ENCODE results near the gene SP4.

Gene SP4

GRCh38 chr7:21443149-21443841 lies 15.4 kb downstream of the SP4 start:
- no peak for DNase-seq (ENCODE audit: low spot score)

- DNase-seq (ENCODE audit: low spot score) = no peak
Measured at GRCh38 chr7:21448974-21449373, 21.1 kb downstream of the SP4 start.

DNA sequence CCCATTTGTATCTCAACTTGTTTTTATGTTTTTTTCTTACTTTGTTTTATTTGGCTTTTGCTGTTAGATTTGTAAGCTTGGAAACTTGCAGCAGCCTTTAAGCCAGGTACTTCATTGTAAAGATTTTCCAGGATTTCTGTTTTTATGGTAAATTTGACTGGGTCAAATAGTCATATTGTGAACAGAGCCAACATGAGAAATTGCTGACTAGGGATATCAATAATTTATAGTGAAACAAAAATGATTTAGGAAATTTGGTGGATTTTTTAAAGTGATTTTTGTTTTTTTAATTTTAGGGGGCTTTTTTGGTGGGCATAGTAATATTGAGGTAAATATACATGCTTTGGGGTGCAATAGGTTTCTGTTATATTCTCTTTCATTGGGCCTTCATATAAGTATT lies 22.2 kb downstream of the SP4 start:
- no peak for DNase-seq (ENCODE audit: low spot score)

DNA sequence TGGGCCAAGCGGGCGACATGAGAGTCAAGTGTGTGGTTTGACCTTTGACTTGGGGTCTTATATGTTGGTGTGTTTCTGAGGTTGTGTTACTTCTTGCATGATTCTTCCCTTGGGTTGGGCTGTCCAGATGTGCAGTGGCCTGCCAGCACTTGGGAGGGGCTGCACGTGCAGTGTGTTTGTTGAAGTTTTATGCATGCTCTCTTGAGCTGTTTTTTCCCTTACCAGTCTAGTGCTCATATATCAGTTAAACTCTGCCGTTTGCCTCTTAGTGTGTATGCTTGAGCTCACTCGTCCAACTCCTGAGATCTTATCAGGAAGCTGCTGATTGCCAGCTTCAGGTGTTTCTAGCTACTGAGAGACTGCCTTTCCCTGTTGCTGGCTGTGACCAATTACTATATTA lies 23.1 kb downstream of the SP4 start:
- no peak for DNase-seq (ENCODE audit: low spot score)

DNA sequence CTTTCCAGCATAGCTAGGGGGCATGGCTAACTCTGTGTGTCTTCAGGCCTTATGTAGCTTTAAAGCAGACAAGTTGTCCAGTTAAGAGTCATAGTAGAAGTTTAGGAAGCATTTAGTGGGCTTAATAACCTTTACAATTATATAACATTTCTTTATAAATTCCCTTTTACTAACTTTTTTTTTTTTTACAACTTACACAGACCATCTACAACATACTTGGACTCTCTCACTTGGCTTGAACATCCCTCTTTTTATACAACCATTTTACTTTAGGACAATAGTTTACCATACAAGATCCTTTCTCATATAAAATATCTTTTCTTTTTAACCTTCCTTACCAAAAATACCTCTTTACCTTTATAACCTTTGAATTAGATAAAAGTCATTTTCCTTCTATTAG lies 26.3 kb downstream of the SP4 start:
- DNase-seq (ENCODE audit: low spot score) = no peak

GRCh38 chr7:21454906-21455305 lies 27.0 kb downstream of the SP4 start:
- no peak for DNase-seq (ENCODE audit: low spot score)

- no peak for DNase-seq (ENCODE audit: low spot score)
Measured at GRCh38 chr7:21461282-21461681, 33.4 kb downstream of the SP4 start.

DNA sequence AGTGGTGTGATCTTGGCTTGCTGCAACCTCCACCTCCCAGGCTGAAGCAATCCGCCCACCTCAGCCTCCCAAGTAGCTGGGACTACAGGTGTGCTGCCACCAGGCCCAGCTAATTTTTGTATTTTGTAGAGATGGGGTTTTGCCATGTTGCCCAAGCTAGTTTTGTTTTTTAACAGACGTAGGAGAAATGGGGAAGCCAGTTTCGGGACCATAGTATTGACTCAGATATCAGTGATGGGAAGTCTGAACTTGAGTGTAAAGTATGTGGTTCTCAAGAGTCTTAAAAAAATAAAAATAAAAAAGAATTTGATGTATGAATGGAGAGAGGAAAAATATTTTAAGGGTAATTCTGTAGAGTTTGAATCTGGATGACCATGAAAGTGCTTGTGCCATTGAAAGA lies 34.2 kb downstream of the SP4 start:
- DNase-seq (ENCODE audit: low spot score) = no peak

DNA sequence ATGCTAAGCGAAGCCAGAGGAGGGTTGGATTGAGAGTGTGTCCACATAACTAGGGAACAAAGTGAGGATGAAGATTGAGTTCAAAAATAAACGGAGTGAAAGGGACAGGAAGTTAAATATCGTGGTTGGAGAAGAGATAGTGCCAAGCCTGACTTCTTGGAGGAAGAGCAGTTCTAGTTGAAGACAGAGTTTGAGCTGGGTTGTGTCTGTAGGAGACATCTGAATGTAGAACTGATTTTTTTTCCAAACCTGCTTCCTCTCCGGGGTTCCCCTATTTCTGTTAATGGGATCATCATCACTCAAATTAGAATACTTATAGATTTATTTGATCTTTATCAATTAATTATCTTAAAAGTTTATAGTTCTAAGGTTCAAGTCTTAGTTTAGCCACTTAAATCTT lies 35.6 kb downstream of the SP4 start:
- DNase-seq (ENCODE audit: low spot score) = no peak

GRCh38 chr7:21468969-21469368 lies 41.1 kb downstream of the SP4 start:
- DNase-seq (ENCODE audit: low spot score) = no peak

DNA sequence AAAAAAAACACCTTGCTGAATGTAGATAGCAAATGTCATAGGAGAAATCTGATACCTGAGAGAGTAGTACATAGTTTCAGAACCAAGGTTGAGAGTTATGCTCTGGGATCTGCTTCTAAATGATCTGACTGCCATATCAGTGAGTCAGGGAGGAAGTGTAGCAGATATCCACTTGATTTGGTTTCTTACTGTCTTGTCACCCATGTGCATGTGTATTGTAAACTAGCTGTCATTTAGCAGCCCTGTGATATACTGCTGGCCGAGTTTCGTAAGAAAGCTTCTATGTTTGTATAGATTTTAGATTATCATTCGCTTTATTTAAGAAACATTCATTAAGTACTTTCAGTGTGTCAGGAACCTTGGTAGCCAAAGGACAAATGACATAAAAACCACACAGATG lies 42.0 kb downstream of the SP4 start:
- DNase-seq (ENCODE audit: low spot score) = no peak

DNA sequence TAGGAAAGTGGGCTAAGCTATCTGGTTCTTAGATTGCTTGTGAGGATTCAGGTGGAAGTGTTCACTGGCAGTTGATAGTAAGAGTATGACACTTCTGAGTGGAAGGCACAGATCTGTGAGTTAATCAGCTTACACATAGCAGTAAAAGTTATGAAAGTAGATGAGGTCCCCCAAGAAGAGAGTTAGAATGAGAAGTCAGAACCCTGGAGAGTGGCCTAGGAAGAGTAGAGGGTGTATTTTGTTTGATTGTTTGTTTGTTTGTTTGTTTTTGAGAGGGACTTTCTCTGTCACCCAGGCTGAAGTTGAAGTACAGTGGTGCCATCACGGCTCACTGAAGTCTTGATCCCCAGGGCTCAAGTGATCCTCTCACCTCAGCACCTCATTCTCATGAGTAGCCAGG lies 44.1 kb downstream of the SP4 start:
- DNase-seq (ENCODE audit: low spot score) = no peak

GRCh38 chr7:21476429-21476828 lies 48.5 kb downstream of the SP4 start:
- no peak for DNase-seq (ENCODE audit: low spot score)

- no peak for DNase-seq (ENCODE audit: low spot score)
Measured at GRCh38 chr7:21480693-21481403, 53.0 kb downstream of the SP4 start.

- no peak for DNase-seq (ENCODE audit: low spot score)
Measured at GRCh38 chr7:21486511-21486910, 58.6 kb downstream of the SP4 start.

- DNase-seq (ENCODE audit: low spot score) = no peak
Measured at GRCh38 chr7:21495731-21496130, 67.8 kb downstream of the SP4 start.

DNA sequence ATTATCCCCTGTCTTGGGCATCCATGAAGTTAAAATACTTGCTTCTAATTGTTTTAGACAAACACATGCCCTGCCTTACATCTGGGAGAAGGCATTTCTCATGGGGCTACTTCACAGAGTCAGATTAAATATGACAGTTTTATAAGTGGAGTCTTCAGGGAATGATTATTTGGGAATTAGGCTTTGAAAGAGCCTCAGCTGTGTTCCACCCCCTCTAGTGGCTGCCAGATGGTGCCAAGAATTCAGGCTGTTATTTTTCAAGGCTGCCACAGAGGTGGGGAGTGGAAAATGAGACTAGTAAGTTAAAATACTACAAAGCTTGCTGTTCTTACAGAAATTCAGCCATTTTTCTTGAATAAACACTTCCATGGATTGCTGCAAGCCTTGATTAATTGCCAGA lies 69.2 kb downstream of the SP4 start:
- no peak for DNase-seq (ENCODE audit: low spot score)

DNA sequence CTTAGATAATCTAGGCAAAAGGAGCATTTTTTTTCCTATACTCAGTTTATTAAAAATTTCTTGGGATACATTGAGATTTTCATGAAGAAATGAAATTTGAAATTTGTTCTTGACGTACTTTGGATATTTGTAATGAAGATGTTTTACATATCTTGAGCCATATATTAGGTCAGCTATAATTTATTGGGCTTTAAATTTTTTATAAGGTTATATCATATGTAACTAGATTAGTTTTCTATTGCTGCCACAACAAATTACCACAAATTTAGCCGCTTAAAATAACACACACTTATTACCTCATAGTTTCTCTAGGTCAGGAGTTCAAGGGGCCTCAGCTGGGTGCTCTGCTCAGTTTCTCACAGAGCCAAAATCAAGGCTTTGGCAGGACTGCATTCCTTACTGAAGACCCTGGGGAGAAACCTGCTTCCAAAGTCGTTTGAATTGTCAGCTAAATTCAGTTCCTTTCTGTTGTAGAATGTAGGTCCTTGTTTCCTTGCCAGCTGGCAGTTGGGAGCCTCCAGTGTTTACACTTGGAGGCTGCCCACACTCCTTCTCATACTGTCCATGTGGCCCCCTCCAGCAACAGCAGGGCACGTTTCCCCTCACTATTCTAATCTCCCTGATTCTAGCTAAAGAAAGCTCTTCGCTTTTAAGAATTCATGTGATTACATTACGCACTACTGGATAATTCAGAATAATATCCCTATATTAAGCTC lies 72.4 kb downstream of the SP4 start:
- no peak for DNase-seq (ENCODE audit: low spot score)

- no peak for DNase-seq (ENCODE audit: low spot score)
Measured at GRCh38 chr7:21504021-21504420, 76.1 kb downstream of the SP4 start.

GRCh38 chr7:21507627-21508343 lies 79.9 kb downstream of the SP4 start:
- DNase-seq (ENCODE audit: low spot score) = no peak

GRCh38 chr7:21508538-21508937 lies 80.7 kb downstream of the SP4 start:
- DNase-seq (ENCODE audit: low spot score) = no peak

GRCh38 chr7:21514062-21514461 lies 86.2 kb downstream of the SP4 start:
- no peak for DNase-seq (ENCODE audit: low spot score)

- DNase-seq (ENCODE audit: low spot score) = no peak
Measured at GRCh38 chr7:21524680-21525079, 96.8 kb downstream of the SP4 start.

Data from germinal center (tissue), 1 donor.